CD14-positive monocyte (primary cell): ENCODE data around the gene GPM6B. TPM values are rescaled to one million over a fixed set of nuclear protein-coding genes. Genes with fewer than 3 reads are reported as not detected.

Experiments
- DNase-seq, 3 donors: peaks; one replicate each; pipeline ENCODE4 v3.0.0-alpha.2; 2011 to 2022
- H2AFZ ChIP-seq: 2 replicates; pipeline ENCODE4 v1.6.0; 2012; ENCODE audit warnings: mild to moderate bottlenecking, low read depth, low read length, inconsistent platforms; ENCODE audit not compliant: insufficient read depth, poor library complexity, severe bottlenecking
- H3K27ac ChIP-seq, 2 donors: 1 replicate in 1 of 2; 2 replicates in 1 of 2; pipeline ENCODE4 v1.5.1; 2012 to 2013; ENCODE audit warnings: low read length in 2 of 2, control low read depth in 1 of 2, inconsistent platforms in 1 of 2, low read depth in 1 of 2, mild to moderate bottlenecking in 1 of 2
- H3K27me3 ChIP-seq, 2 donors: one replicate each; pipeline versions ENCODE4 v1.6.0 to v1.6.1; 2011 to 2013; ENCODE audit warnings: low read length in 2 of 2; ENCODE audit not compliant: control insufficient read depth in 2 of 2, insufficient read depth in 2 of 2
- H3K36me3 ChIP-seq, 2 donors: replicated peaks in 1 of 2; 1 replicate in 1 of 2; 2 replicates in 1 of 2; pipeline versions ENCODE4 v1.5.1 to v1.6.1; 2012 to 2013; ENCODE audit warnings: low read length in 2 of 2, control low read depth in 1 of 2, inconsistent platforms in 1 of 2, mild to moderate bottlenecking in 1 of 2; ENCODE audit not compliant: insufficient read depth in 2 of 2, control insufficient read depth in 1 of 2
- H3K4me1 ChIP-seq, 2 donors: 1 replicate in 1 of 2; 2 replicates in 1 of 2; pipeline versions ENCODE4 v1.5.1 to v1.6.1; 2012 to 2013; ENCODE audit warnings: low read length in 2 of 2, control low read depth in 1 of 2, inconsistent platforms in 1 of 2, mild to moderate bottlenecking in 1 of 2, moderate library complexity in 1 of 2; ENCODE audit not compliant: insufficient read depth in 2 of 2, control insufficient read depth in 1 of 2
- H3K4me2 ChIP-seq: replicated peaks from 2 replicates; pipeline ENCODE3; 2012; ENCODE audit warnings: low read length, moderate library complexity, mild to moderate bottlenecking; ENCODE audit not compliant: poor library complexity, severe bottlenecking; ENCODE audit errors: extremely low read depth
- H3K4me3 ChIP-seq, 3 experiments: fragments of 200-600 bp in 1 of 3; sonication (generic) in 1 of 3; replicated peaks in 1 of 3; 1 replicate in 2 of 3; 2 replicates in 1 of 3; pipeline ENCODE4 v1.5.1; 2011 to 2013; ENCODE audit warnings: low read length in 3 of 3, mild to moderate bottlenecking in 3 of 3, control low read depth in 2 of 3, low read depth in 2 of 3, inconsistent platforms in 1 of 3, moderate library complexity in 1 of 3
- H3K79me2 ChIP-seq: 2 replicates; pipeline ENCODE4 v1.6.0; 2012; ENCODE audit warnings: mild to moderate bottlenecking, control low read depth, inconsistent platforms, low read length, moderate library complexity; ENCODE audit not compliant: insufficient read depth
- H3K9ac ChIP-seq: 2 replicates; pipeline ENCODE4 v1.6.0; 2017; ENCODE audit warnings: low read length, mild to moderate bottlenecking; ENCODE audit not compliant: insufficient read depth, poor library complexity, severe bottlenecking
- H3K9me3 ChIP-seq, 2 donors: replicated peaks in 1 of 2; 1 replicate in 1 of 2; 2 replicates in 1 of 2; pipeline versions ENCODE4 v1.5.1 to v1.6.1; 2012 to 2013; ENCODE audit warnings: low read length in 2 of 2, control low read depth in 1 of 2; ENCODE audit not compliant: control insufficient read depth in 1 of 2, insufficient read depth in 1 of 2
- H4K20me1 ChIP-seq: 2 replicates; pipeline ENCODE4 v1.6.0; 2012; ENCODE audit warnings: mild to moderate bottlenecking, low read length, control low read depth, moderate library complexity; ENCODE audit not compliant: insufficient read depth
- H3K27ac Mint-ChIP-seq, 7 donors: one replicate each; pipeline ENCODE4 v1.8.0; 2020; ENCODE audit warnings: mild to moderate bottlenecking in 7 of 7, mixed read lengths in 7 of 7, moderate library complexity in 6 of 7, inconsistent platforms in 2 of 7
- H3K27me3 Mint-ChIP-seq, 3 donors: one replicate each; pipeline ENCODE4 v1.8.0; 2021 to 2022; ENCODE audit warnings: low read depth in 3 of 3, mild to moderate bottlenecking in 3 of 3, mixed read lengths in 3 of 3, moderate library complexity in 3 of 3, inconsistent platforms in 1 of 3
- H3K36me3 Mint-ChIP-seq, 2 donors: one replicate each; pipeline ENCODE4 v1.8.0; 2020; ENCODE audit warnings: mixed read lengths in 2 of 2, inconsistent platforms in 1 of 2, mild to moderate bottlenecking in 1 of 2
- H3K4me1 Mint-ChIP-seq: one replicate; pipeline ENCODE4 v1.8.0; 2020; ENCODE audit warnings: mild to moderate bottlenecking, mixed read lengths
- H3K4me3 Mint-ChIP-seq, 2 donors: one replicate each; pipeline ENCODE4 v1.8.0; 2020; ENCODE audit warnings: mild to moderate bottlenecking in 2 of 2, mixed read lengths in 2 of 2, moderate library complexity in 1 of 2
- H3K9me3 Mint-ChIP-seq, 7 donors: one replicate each; pipeline ENCODE4 v1.8.0; 2020 to 2022; ENCODE audit warnings: mixed read lengths in 7 of 7, mild to moderate bottlenecking in 6 of 7, moderate library complexity in 6 of 7, inconsistent platforms in 2 of 7
- CTCF ChIP-seq: fragments of 200-600 bp; IDR thresholded peaks from one replicate; pipeline ENCODE4 v1.8.0; 2022; ENCODE audit warnings: antibody characterized with exemption, mild to moderate bottlenecking
- WGBS: methylation state at CpG from one replicate; pipeline ENCODE4 v1.1.5; 2013; ENCODE audit warnings: missing lambda C conversion rate; ENCODE audit not compliant: insufficient coverage; 5-methylcytosine and 5-hydroxymethylcytosine counted together
- intact Hi-C, 2 donors: fragments of 100-400 bp; cut with micrococcal nuclease; formaldehyde crosslinking; loops; one replicate each; pipeline versions ENCODE4 v1.15.0 to v1.15.1; 2023
- polyA plus RNA-seq, 3 donors: library from polyadenylated mRNA; depleted of rRNA in 1 of 3; unstranded in 2 of 3; stranded (reverse) in 1 of 3; fragments of 300-500 nt in 2 of 3; fragments of >200 nt in 1 of 3; fragmentation: Illumina TruSeq in 2 of 3; gene quantifications; 1 replicate in 2 of 3; 2 replicates in 1 of 3; pipeline ENCODE4 v1.2.3, GENCODE V29; 2012 to 2021

GPM6B gene
- polyA plus RNA-seq, 3 donors = not detected

- Mint-ChIP-seq H3K9me3 (peaks cover 0 to 5% (median 0%) of the 10 kb centered on the region in 7 donors), H3K4me3 (no peak overlapping the region), H3K27ac (no peak overlapping the region), H3K27me3 (peaks cover 0 to 8% (median 2%) of the 10 kb centered on the region in 3 donors), H3K36me3 (no peaks in the 10 kb centered on the region), H3K4me1 (peaks cover 5% of the 10 kb centered on the region)
- DNase-seq = no peak
- no peak for TF ChIP-seq CTCF
- Histone ChIP-seq H3K9ac (no peak overlapping the region), H3K4me1 (peaks cover 0 to 3% of the 10 kb centered on the region in 2 donors), H3K36me3 (no peaks in the 10 kb centered on the region), H3K27me3 (no peaks in the 10 kb centered on the region), H2AFZ (no peak overlapping the region), H3K9me3 (no peaks in the 10 kb centered on the region), H4K20me1 (no peaks in the 10 kb centered on the region), H3K79me2 (no peaks in the 10 kb centered on the region), H3K4me2 (no peak overlapping the region), H3K4me3 (no peak overlapping the region), H3K27ac (no peak overlapping the region)
- WGBS = no CpG with 5 or more reads among the region's 5 CpGs
- intact Hi-C loops = no loop called here
These were observed 9.9 kb upstream of the GPM6B start for GRCh38 chrX:13826770-13827169.

- 20% methylated on average over 1 of the region's 6 CpGs for WGBS
- H3K4me2 ChIP-seq = no peak overlapping the region
- H3K27me3 ChIP-seq = no peaks in the 10 kb centered on the region
- Mint-ChIP-seq H3K27me3 (peaks cover 1 to 8% (median 2%) of the 10 kb centered on the region in 3 donors), H3K36me3 (no peaks in the 10 kb centered on the region), H3K4me3 (no peak overlapping the region), H3K4me1 (peaks cover 5% of the 10 kb centered on the region), H3K9me3 (peaks cover 0 to 3% (median 0%) of the 10 kb centered on the region in 7 donors), H3K27ac (no peak overlapping the region)
- H3K9me3 ChIP-seq = no peaks in the 10 kb centered on the region
- H4K20me1 ChIP-seq = no peaks in the 10 kb centered on the region
- H3K27ac ChIP-seq = no peak overlapping the region
- TF ChIP-seq CTCF = no peak
- H3K36me3 ChIP-seq = no peaks in the 10 kb centered on the region
- no peak overlapping the region for H3K9ac ChIP-seq
- H2AFZ ChIP-seq = no peak overlapping the region
- no peaks in the 10 kb centered on the region for H3K79me2 ChIP-seq
- peaks cover 0 to 3% of the 10 kb centered on the region in 2 donors for H3K4me1 ChIP-seq
- DNase-seq = no peak
- intact Hi-C loops = no loop called here
- H3K4me3 ChIP-seq = no peak overlapping the region
These were observed 8.4 kb upstream of the GPM6B start for GRCh38 chrX:13825178-13825762.
